B cell (primary cell): ENCODE data around the gene NUB1.

Source experiments
- EZH2 ChIP-seq: IDR thresholded peaks from 2 replicates; pipeline ENCODE4 v1.6.1; 2012; ENCODE audit warnings: borderline replicate concordance, low read depth, mild to moderate bottlenecking, moderate library complexity, low read length; ENCODE audit not compliant: insufficient read depth, poor library complexity, severe bottlenecking
- TF ChIP-seq, protein P1 (sequence below): fragments of 200-600 bp; IDR thresholded peaks from one replicate; pipeline ENCODE4 v1.8.0; 2022; ENCODE audit warnings: antibody characterized with exemption, mild to moderate bottlenecking

DNA sequence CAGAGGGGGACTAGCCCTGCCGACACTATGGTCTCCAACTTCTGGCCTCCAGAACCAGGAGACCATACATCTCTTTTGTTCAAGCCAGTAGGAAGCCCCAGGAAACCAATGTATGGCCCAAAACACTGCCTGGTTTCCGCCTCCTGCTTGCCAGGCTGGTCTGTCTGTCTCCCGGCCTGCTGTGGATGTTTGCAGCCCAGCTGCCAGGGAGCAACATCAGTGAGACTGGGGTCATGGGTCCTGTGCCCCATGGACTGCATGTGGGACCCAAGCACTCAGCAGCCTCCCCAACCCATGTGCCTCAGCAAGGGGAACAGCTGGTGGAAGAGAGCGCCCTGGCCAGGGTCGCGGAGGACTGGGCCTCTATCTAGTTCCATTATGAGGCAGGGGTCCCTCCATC, 33.4 kb upstream of the NUB1 start:
- TF ChIP-seq, protein P1, sequence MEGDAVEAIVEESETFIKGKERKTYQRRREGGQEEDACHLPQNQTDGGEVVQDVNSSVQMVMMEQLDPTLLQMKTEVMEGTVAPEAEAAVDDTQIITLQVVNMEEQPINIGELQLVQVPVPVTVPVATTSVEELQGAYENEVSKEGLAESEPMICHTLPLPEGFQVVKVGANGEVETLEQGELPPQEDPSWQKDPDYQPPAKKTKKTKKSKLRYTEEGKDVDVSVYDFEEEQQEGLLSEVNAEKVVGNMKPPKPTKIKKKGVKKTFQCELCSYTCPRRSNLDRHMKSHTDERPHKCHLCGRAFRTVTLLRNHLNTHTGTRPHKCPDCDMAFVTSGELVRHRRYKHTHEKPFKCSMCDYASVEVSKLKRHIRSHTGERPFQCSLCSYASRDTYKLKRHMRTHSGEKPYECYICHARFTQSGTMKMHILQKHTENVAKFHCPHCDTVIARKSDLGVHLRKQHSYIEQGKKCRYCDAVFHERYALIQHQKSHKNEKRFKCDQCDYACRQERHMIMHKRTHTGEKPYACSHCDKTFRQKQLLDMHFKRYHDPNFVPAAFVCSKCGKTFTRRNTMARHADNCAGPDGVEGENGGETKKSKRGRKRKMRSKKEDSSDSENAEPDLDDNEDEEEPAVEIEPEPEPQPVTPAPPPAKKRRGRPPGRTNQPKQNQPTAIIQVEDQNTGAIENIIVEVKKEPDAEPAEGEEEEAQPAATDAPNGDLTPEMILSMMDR, result no peak
- no peak for TF ChIP-seq EZH2
